ENCODE data around the gene ARF3.

The ARF3 gene

GRCh38 chr12:48981757-48982157 is 24.5 kb upstream of the ARF3 start:
- no peak for DNase-seq (ENCODE audit: low read depth, low spot score)

- no peak for DNase-seq (ENCODE audit: low read depth, low spot score)
Observed at GRCh38 chr12:48980953-48981756, 23.9 kb upstream of the ARF3 start.

- DNase-seq (ENCODE audit: low read depth, low spot score): no peak
Observed at GRCh38 chr12:48980389-48980952, 23.2 kb upstream of the ARF3 start.

GRCh38 chr12:48979602-48980388 is 22.5 kb upstream of the ARF3 start:
- no peak for DNase-seq (ENCODE audit: low read depth, low spot score)

DNA sequence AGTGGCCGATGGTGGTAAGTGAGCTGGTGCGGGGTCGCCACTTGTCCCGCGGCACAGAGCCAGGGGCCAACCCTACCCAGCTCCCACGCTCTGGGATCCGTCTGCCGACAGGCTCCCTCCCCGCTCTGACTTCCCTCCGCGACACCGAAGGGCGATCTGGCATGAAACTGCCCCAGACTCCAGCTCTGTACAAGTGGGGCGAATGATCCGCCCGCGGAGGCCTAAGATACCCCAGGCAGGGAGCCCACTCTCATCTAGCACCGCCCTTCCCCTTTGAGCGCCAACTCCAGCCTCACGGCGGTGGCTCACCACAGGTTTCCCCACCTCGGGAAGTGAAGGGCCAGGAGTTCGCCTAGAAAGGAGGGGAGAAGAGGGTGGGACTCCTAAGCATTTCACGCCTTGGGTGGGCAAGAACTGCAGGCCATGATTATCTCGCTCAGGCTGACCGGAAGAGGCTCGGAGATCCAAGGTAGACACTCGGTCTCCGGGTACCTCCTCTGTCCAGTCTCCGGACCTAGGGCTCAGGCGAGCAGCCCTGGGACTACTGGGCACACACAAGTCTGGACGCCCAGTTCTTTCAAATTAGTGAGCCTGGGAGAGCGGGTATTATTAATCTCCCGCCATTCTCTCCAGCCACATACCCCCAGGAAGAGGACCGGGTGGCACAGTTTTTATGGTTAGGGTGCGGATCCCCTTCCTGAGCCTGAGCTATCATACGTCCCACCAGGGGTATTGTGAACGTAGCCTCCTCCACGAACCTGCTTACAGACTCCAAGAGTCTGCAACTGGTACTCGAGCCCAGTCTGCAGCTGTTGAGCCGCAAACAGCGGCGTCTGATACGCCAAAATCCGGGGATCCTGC is 21.7 kb upstream of the ARF3 start:
- DNase-seq (ENCODE audit: low read depth, low spot score): no peak

GRCh38 chr12:48978291-48978740 is 21.0 kb upstream of the ARF3 start, which contains the start of gene WNT1:
Gene WNT1 (plus strand): TSS chr12:48978322. CDS start chr12:48978651, 329 bp downstream.
- no peak for DNase-seq (ENCODE audit: low read depth, low spot score)

DNA sequence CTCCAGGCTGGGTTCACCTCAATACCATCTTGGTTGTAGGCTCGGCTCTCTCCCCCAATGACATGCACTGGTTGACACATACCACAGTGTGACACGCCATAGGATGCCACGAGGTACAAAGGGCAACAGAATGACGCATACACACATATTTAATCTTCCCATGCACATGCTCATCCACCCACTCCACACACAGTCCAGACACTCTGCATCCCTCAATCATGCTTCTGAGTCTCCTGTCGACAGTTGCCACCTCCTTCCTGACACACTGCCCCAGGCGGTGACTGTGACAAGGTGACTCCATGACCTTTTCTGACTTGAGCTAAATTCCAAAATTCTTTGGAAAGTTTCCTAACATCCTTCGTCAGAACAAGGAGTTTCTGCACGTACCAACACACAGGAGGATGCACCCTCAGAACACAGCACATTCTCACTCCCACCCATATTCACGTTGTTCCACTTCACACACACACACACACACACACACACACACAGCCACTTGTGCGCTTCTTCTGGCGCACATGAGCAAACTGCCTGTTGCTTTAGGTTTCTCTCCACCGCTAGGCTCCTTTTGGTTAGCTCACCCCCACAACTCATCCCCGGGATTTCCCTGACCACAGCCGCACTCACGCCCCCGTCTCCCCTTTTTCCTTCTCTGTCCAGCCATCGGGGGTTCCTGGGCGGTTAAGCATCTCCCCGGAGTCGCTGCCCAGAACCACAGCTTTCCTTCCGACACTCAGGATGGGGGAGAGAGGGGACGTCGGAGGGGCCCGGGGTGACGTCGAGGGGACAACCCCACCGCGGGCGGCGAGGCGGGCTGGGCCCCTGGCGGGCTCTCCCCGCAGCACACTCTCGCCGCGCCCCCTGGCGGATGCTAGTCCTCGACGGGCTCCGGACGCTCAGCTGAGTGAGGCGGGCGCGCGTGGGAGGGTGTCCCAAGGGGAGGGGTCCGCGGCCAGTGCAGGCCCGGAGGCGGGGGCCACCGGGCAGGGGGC is 20.3 kb upstream of the ARF3 start:
- DNase-seq (ENCODE audit: low read depth, low spot score): no peak

DNA sequence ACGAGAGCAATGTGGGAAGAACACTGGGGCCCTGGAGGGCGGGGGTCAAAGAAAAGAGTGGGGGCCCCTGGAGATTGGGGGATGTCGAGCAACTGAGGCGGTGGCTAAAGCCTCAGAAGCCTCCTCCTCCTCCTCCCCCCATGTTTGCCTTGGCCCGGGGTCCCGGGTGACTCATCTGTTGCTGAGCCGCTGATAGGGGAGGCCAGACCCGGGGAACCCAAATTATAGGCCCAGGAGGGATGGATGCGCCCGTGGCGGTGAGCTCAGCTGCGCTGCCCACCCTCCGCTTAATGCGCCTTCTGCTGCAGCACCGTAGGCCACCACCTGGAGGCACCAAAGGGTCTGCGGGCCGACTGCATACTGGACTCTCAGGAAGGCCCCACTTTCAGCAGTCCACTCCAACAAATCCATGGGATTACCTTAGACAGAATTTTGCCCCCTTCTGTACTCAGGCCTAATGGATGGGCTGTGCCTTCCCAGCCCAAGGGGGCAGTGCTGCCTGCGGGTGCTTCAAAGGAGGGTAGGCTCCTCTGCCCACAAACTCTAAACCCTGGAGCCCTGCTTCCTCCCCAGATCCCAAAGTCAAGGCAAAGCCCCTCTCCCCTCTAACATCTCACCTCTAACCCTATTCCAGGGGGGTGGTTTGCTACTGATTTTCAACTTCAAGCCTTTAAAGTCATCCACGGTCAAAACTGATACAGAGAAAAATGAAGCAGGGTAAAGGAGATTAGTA is 16.8 kb upstream of the ARF3 start:
- no peak for DNase-seq (ENCODE audit: low read depth, low spot score)

- no peak for DNase-seq (ENCODE audit: low read depth, low spot score)
Observed at GRCh38 chr12:48973531-48973930, 16.2 kb upstream of the ARF3 start.

DNA sequence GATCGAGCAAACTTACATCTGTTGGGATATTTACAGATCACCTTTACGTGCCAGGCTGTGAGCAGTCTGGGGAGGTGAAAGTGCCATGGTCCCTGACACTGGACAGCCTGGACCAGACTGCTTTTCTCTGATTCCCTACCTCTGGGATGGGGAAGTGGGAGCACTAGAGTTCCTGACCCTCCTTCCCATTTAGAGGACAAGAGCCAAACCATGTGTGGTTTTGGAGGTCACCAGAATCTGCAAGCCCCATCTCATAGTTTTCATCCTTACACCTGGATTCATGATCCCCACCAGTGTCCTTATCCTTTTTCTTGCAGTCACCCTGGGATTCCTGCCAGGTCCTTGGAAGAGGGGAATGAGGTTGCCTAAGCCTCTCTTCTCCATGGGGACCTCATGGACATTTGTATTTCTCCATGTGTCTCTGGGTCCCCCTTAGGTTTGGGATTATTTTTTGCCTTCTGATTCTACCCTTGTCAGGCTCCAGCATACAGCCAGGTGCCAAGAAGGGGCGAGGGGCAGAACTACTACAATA is 15.7 kb upstream of the ARF3 start:
- no peak for DNase-seq (ENCODE audit: low read depth, low spot score)

- no peak for DNase-seq (ENCODE audit: low read depth, low spot score)
Observed at GRCh38 chr12:48972213-48972951, 15.1 kb upstream of the ARF3 start.

DNA sequence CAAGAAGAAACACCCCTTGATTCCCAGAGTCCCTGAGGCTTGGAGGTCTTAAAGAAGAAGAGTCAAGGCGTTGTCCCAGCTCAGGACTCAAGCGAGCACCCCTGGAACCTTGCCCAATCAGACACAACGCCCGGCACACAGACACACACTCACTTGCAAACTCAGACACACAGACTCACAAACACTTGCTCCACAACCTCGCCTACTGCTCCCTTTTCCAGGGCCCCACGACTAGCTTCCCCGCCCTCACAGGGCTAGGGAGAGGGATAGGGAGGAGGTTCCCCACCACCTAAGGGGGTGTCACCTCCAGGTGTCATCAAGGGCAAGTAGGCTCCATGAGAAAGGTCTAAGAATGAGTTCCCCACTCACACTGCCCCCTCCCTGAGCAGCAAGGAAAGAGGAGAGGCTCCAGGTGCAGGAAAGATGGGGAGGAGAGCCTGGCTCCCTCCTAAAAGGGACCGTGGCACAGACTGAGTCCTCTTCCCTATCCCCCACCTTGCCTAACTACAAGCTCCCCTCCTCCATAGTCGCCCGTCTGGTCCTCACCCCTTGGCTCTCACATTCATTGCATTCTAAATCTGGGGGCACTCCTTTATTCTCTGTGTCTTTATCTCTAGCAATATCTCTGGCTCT is 13.5 kb upstream of the ARF3 start:
- DNase-seq (ENCODE audit: low read depth, low spot score): no peak

DNA sequence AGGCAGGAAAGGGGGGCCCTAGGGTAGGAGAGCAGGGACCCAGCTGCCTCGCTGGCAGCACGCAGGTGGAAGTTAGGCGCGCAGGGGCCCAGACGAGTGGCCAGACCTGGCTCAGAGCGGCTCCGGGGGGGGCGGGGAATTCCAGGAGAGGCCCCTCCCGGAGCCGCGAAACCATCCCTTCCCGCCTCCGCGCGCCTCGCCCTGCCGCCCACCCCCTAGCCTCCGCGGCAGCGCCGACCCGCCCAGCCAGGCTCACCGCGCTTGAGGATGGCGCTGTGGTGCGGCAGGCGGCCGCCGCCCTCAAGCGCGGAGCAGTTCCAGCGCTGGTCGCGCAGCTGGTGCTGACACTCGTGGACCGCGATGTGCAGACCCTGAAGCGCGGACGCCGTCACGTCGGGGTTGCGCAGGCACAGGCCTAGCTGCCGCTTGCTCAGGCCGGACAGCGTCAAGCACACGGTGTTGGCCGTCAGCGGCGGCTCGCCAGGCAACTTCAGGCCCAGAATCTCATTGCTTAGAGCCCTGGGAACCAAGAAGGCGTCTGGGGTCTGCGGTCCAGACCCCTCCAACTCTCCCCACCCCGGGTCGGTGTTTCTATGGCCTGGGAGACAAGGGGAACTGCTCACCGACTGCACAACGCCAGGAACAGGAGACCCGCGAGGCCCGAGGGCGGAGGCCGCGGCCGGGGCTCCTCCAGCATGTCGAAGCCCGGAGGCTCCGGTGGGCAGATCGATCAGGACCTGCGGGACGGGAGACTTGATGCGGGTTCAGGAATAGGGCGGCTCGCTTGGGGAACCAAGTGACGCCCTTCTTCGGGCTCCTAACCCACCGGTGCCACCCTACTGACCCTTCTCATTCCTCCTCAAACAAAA is 12.8 kb upstream of the ARF3 start:
- DNase-seq (ENCODE audit: low read depth, low spot score): no peak

- no peak for DNase-seq (ENCODE audit: low read depth, low spot score)
Observed at GRCh38 chr12:48969160-48969771, 12.0 kb upstream of the ARF3 start.

DNA sequence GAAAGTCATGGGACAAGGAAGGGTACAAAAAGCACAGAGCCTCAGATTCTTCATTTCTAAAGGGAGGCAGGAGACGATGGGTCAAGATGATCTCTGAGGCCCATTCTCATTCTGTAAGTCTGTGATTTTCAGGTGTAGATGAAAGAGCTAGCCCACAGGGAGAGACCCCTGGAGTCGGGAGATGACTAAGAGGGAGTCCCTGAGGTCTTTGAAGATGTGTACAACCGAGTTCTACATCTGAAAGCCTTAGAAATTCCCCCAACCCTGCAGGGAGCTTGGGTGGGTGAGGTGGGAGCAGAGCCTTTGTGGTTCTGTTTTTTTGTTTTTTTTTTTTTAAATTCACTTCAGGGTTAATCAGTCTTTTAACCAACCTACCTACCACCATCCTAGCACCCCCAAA is 11.2 kb upstream of the ARF3 start:
- no peak for DNase-seq (ENCODE audit: low read depth, low spot score)

- DNase-seq (ENCODE audit: low read depth, low spot score): no peak
Observed at GRCh38 chr12:48967991-48968390, 10.7 kb upstream of the ARF3 start.
